Measurements from ENCODE around the gene UGT8.

DNA sequence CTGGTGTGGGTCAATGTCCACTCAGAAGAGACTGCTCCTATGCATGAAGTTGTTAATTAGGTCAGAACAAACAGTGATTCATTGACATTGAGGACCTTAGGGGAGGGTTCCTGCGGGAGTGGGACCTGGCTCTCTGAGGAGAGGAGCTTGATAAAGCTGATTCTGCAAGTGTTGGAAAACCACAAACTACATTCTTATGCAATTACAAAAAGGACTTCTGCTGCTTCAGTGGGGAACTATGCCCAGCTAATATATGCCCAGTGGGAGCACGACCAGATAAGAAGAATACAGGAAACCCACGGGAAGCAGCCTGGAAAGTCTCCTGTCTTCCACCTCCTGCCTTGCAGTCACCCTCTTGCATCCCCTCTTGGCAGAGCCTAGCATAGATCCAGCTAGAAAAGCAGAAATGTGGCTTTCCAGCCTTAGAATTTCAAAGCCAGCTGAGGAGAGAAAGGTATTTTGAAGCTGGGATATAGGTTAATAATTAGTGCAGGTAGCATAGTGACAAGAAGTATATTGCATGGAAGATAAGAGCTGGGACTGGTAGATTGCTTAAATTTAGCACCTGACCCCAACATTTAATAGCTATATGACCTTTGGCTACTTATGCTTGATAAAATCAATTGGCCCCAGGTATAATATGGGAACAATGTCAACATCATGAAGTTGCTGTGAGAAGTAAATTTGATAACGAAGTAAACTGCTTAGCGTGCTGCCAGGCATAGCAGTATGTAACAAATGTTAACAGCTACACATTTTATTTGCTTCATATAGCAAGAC is 34.9 kb upstream of the UGT8 start:
- TF ChIP-seq FOXM1 (IDR thresholded peaks at IDR 0.05; ENCODE audit: low read depth), result no peak
- TF ChIP-seq, protein P1, sequence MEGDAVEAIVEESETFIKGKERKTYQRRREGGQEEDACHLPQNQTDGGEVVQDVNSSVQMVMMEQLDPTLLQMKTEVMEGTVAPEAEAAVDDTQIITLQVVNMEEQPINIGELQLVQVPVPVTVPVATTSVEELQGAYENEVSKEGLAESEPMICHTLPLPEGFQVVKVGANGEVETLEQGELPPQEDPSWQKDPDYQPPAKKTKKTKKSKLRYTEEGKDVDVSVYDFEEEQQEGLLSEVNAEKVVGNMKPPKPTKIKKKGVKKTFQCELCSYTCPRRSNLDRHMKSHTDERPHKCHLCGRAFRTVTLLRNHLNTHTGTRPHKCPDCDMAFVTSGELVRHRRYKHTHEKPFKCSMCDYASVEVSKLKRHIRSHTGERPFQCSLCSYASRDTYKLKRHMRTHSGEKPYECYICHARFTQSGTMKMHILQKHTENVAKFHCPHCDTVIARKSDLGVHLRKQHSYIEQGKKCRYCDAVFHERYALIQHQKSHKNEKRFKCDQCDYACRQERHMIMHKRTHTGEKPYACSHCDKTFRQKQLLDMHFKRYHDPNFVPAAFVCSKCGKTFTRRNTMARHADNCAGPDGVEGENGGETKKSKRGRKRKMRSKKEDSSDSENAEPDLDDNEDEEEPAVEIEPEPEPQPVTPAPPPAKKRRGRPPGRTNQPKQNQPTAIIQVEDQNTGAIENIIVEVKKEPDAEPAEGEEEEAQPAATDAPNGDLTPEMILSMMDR (IDR thresholded peaks at IDR 0.05), result no peak
- no peak for TF ChIP-seq POLR2AphosphoS5 (IDR thresholded peaks at IDR 0.05; ENCODE audit: low read depth, low read length)
- TF ChIP-seq EZH2phosphoT487 (IDR thresholded peaks at IDR 0.05; ENCODE audit: borderline replicate concordance, low read depth), result no peak
- TF ChIP-seq RAD21 (IDR thresholded peaks at IDR 0.05; ENCODE audit: low read length), result no peak
- TF ChIP-seq MXI1 (IDR thresholded peaks at IDR 0.05; ENCODE audit: low read depth, low read length), result no peak
- no peak for TF ChIP-seq EP300 (IDR thresholded peaks at IDR 0.05; ENCODE audit: borderline replicate concordance in 1 of 2, low read depth in 1 of 2, low read length in 1 of 2)

All from SK-N-SH (cell line).